HS-5 (cell line): Measurements from ENCODE around the gene GBF1.
A peak's percentile ranks its signal among the peaks of the same experiment; 100 is the strongest.

ENCODE experiments used
- DNase-seq: peaks from one replicate; pipeline ENCODE4 v3.0.0-alpha.2; 2012; ENCODE audit warnings: low read depth

GBF1 gene

DNA sequence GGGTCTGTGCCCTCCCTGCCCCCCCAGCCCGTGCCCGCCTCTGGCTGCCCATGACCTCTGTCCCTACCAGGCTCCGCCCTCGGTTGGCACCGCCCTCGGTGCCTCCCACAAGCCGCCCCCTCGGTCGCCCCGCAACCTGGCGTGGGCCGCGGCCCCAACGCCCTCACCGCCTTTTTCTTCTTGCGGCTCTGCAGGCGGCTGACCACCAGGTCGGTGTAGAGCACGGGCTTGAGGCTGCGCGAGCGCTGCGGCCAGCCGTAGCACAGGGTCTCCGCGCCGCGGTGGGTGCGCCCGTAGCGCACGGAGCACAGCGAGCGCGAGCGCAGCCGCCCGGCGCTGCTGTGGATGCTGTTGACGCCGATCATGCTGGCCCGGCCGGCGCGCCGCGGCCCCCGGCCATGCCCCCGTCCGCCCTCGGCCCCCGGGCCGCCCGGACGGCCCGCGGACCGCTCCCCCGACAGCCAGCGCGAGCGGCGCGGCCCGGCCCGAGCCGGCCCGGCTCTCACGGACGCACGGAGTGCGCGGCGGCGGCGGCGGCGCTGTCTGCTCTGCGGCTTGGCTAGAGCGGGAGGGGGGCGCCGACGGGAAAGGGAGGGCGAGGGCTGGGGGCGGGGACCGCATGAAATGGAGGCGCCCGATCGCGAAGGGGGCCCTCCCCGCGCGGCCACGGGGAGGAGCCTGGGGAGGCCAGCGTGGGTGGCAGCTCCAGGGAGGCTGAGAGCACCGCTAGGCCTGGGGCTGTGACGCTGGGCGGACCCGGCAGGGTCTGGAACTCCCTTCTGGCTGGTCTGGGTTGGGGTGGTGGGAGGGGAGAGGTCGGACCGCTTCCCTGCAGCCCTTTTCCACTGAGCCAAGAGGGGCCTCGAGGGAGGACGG, 163.6 kb downstream of the GBF1 start:
- no peak for DNase-seq

DNA sequence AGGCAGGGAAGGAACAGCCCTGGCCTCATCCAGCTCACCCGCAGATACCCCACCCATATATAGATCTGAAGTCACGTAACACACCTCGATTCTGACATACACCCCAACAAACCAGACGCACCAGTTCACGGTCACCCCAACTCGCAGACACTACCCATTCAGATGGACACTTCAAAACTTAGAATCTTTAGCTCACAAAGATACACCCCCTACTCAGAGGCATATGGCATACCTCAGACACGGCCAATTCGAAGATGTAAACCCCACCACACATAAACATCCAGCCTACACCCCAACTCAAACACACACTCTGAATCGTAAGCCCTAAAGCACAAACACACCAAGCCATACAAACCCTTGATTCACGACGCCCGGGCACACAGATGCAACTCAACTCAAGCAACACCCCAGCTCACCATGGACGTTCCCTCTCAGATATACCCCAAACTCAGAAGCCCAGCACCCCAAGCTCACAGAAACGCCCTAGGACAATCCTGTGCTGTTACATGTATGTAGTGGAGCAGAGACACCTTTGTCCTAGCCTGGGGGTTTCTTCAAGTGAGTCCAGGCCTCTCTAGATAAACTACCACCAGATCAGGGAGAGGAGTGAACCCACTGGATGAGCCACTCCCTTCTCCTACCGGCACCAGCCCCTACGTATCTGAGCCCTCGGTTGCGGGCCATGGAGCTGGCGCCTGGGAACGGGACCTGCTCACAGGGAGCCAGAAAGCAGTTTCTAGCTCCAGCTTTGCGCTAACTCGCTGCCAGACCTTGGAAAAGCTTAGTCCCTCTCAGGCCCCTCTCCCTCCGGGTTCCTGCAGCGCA, 164.5 kb downstream of the GBF1 start:
- DNase-seq = no peak

- DNase-seq = no peak
Observed at GRCh38 chr10:102410429-102411073, 165.2 kb downstream of the GBF1 start.

DNA sequence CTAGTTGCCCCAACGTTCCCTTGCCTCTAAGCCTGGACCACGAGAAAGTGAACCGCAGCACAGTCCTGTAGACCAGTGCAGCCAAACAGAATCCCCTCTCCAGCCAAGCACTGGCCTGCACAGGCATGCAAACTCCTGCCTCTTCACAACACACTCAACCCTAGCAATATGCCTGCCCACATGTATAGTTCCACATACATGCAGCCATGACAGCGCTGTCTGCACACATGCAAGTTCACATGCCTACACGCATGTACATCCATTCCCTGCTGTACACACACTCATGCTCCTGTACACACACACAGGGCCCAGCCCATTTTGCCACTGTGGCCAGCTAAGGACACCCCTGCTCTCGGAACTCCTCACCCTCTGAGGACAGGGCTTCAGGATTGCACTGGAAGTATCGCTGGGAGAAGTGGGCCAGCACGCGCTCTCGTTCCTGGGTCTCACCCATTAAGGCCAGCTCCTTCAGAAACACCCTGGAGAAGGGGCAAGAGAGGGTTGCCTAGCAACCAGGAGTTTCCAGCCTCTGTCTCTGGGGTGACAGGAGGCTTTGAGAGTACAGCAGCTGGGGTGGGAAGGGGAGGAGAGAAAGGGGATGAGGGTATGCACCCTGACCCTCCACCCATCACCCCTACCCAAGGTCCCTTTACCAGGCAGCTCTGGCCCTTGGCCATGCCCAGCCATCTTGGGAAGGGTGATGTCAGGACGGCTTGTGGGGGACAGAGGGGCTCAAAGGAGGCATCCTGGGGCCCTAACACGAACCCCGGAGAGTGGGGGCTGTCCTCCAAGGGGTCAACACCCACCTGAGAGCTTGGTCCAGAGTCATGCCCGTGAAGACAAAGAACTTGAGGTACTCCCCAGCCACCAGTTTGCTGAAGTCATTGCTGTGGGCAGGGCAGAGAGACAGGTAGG, 166.3 kb downstream of the GBF1 start:
- no peak for DNase-seq

DNA sequence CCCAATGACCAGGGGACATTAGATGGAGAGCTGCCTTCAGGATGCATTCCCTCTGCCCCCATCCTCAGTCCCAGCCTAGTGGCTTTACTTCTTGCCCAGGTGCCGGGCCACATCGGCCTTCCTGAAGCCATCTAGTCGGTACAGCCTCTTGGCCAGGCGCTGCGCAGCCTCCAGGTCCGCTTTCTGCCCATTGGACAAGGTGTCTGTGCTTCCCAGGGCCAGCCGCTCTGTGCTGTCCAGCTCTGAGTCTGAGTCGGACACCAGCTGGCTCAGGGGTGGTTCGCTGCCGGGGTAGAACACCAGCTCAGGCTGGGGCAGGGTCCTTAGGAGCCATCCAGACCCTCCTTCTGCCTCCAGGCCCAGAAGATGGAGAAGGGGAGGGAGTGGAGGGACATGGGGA, 167.0 kb downstream of the GBF1 start:
- no peak for DNase-seq

DNA sequence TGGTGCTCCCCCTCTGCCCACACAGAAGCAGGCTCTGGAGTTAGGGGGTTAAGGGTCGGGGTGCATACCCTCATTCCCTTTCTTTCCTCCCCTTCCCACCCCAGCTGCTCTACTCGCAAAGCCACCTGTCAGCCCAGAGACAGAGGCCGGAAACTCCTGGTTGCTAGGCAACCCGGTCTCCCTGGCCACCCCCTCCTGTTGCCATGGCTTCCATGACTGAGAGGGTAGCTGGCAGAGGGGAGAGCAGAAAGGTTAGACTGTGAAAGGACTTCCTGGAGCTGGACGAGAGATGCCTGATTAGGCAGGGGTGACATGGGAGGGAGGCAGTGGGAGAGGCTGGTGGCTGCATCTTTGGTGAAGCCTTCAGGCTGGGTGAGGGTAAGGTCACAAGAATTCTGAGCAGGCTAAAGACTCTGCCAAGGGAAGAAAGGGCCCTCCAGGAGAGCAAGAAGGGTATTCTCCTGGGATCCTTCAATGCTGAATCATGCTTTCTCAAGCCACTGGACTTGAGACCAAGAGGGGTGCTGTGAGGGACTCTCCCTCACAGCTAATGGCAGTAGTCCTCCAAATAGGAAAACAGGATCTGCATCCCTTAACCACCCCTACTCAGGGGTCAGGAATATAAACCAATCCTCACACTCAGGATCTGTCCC, 167.8 kb downstream of the GBF1 start:
- no peak for DNase-seq

DNA sequence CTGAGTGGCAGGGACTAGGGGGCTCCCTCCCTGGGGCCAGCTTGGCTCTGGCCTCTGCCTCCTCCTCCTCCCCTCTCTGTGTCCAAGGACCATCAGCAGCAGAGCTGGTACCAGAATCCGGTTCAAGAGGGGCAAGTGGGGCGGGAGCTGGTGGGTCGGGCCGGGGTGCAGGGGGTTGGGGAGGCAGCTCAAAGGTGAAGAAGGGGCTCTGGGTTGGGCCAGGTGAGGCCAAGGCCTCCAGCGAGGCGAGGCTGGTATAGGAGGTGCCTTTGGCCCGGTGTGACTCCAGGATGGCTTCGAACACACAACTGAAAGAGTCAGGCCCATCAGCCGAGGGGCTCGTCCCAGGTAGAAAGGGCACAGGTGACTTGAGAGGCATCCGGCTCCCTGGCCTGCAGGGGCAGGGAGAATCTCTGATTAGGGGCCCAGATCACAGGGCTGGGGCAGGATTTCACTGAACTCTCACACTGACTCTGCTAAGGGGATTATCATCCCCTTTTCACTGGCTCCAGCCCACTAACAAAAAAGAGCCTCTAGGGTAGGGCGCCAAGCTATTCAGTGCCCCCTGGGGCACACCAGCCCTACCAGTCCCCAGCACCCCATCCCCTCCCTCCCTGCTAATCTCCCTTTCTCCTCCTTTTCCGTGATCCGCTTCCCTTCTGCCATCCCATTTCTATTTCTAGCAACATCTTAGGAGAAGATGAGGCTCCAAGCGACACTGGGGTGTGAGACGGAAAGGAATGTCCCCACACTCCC, 168.7 kb downstream of the GBF1 start:
- no peak for DNase-seq

GRCh38 chr10:102414749-102415148, 169.4 kb downstream of the GBF1 start:
- DNase-seq = no peak

GRCh38 chr10:102416283-102416682, 171.0 kb downstream of the GBF1 start:
- DNase-seq = no peak

DNA sequence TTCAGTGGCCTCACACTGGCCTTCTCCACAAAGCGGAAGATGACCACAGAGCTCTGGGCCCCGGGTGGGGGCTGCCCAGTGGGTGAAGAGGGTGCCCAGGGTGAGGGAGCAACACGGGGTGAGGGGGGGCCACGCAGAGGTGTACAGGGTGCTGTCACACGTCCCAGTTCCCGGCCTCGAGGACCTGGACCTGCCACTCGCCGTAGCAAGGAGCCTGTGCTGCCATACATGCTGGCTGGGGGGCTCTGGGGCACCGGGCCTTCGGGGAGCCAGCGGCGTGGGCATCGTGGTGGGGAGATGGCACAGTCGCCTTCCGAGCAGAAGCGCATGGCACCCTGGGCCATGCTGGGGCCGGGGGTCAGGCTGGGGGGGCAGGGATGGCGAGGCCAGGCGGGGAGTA, 171.4 kb downstream of the GBF1 start:
- DNase-seq = no peak

- DNase-seq = no peak
Observed at GRCh38 chr10:102418622-102419268, 173.4 kb downstream of the GBF1 start, which contains the start of gene PSD. TSS of gene PSD (minus strand) at chr10:102418785. CDS start at chr10:102417038, 1,747 bp downstream.

DNA sequence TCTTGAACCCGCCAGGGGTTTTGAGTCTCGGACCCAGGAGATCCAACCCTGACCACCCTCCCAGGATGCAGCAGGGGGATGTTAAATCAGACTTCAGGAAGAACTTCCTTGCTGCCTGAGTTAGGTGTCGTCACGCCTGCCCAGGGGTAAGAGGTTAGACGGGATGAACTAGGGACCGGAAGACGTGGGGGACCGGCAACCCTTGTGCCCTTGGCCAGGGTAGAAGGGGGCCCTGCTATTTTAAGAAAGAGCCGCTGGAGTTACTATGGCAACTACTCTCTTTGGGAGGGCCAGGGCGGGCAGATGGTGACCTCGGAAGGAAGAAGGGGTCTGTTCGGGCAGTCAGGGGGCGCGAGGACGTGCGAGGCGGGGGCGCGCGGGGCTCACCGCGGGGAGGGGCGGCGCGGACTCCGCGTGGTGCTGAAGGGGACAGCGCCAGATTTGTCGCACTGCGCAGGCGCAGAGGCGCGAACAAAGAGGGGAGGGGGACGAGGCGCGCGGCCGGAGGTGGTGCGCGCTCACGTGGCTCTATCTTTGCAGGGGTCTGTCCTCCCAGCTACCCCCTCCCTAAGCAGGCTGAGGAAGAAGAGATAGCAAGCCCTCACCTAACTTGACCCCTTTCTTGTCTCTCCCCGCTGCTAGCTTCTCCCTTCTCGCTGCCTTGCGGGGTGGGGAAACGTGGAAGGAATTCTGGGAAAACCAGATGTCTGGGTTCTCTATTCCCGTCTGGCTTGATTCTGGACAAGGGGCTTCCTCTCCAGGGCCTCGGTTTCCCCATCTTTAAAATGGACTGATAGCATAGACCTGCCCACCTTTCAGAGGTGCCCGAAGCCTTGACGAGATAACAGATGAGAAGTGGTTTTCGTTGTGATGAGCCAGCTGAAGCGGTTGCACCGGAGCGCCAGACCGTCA, 174.2 kb downstream of the GBF1 start:
- DNase-seq = no peak

- DNase-seq = no peak
Observed at GRCh38 chr10:102420181-102420713, 174.9 kb downstream of the GBF1 start.

- peak; percentile 96 for DNase-seq
Observed at GRCh38 chr10:102420714-102421506, 175.6 kb downstream of the GBF1 start, which contains the start of gene FBXL15. TSS of gene FBXL15 (plus strand) at chr10:102420836. CDS start at chr10:102421130, 294 bp downstream.

DNA sequence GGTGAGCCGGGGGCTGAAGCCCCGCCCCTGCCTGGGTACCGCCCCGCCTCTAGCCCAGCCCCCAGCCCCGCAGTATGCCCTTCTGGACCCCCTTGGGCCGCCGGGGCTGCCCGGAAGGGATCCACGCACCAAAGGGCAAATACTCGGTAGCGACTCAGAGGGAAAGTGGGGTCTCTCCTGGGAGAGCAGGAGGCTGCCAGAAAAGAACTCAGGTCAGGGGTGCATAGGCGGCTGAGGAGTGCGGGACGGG, 176.1 kb downstream of the GBF1 start:
- DNase-seq = no peak

- no peak for DNase-seq
Observed at GRCh38 chr10:102421757-102422512, 176.6 kb downstream of the GBF1 start.
